ENCODE measurements around the gene SLC13A3. TPM values are rescaled to one million over a fixed set of nuclear protein-coding genes. Genes with fewer than 3 reads are reported as not detected.

The SLC13A3 gene
- total RNA-seq, 3 donors from 2014 or later = 0.27 to 0.54 TPM; not detected in 1

DNA sequence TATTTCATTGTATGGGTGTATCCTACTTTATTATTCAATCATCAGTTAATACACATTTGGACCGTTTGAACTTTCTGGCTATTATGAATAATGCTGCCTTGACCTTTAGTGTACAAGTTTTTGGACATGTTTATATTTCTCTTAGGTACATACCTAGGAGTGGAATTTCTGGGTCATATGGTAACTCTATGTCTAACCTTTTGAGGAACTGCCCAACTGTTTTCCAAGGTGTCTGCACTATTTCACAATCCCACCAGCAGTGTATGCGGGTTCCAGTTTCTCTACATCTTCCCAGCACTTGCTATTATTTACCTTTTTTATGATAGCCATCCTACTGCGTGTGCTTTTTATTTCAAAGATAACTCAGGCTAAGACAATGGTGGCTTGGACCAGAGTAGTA, 14.3 kb upstream of the SLC13A3 start:
- intact Hi-C loops (cut with DNase I, micrococcal nuclease) = no loop called here
- ATAC-seq (no peak), DNase-seq (no peak)
- H3K4me1 ChIP-seq (ENCODE audit: low read depth) = no peaks in the 10 kb centered on the region
- no peaks in the 10 kb centered on the region for H3K36me3 ChIP-seq (ENCODE audit: low read depth)
- no peak overlapping the region for H3K4me3 ChIP-seq
- TF ChIP-seq, protein P1, sequence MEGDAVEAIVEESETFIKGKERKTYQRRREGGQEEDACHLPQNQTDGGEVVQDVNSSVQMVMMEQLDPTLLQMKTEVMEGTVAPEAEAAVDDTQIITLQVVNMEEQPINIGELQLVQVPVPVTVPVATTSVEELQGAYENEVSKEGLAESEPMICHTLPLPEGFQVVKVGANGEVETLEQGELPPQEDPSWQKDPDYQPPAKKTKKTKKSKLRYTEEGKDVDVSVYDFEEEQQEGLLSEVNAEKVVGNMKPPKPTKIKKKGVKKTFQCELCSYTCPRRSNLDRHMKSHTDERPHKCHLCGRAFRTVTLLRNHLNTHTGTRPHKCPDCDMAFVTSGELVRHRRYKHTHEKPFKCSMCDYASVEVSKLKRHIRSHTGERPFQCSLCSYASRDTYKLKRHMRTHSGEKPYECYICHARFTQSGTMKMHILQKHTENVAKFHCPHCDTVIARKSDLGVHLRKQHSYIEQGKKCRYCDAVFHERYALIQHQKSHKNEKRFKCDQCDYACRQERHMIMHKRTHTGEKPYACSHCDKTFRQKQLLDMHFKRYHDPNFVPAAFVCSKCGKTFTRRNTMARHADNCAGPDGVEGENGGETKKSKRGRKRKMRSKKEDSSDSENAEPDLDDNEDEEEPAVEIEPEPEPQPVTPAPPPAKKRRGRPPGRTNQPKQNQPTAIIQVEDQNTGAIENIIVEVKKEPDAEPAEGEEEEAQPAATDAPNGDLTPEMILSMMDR (IDR thresholded peaks at IDR 0.05) = no peak
- peaks cover 5% of the 10 kb centered on the region for H3K9me3 ChIP-seq

DNA sequence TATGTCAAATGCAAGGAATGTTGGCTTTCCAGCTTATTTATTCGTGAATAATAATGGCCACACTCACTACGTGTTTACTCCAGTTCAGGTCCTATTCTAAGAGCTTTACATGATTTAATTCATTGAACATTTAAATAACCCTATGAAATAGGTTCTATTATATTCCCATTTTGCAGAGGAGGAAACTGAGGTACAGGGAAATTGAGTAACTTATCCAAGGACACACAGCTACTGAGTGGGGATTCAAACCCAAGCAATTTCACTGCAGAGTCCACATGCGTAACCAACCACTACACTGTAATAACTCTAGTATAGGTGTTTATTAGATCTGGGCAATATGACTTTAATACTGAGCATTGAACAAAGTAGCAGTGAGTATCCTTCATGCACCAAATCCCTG, 12.3 kb upstream of the SLC13A3 start:
- H3K4me1 ChIP-seq (ENCODE audit: low read depth) = no peaks in the 10 kb centered on the region
- intact Hi-C loops (cut with DNase I, micrococcal nuclease) = no loop called here
- DNase-seq (no peak), ATAC-seq (no peak)
- H3K36me3 ChIP-seq (ENCODE audit: low read depth) = no peaks in the 10 kb centered on the region
- TF ChIP-seq, protein P1 (IDR thresholded peaks at IDR 0.05) = no peak
- no peak overlapping the region for H3K4me3 ChIP-seq
- no peaks in the 10 kb centered on the region for H3K9me3 ChIP-seq

DNA sequence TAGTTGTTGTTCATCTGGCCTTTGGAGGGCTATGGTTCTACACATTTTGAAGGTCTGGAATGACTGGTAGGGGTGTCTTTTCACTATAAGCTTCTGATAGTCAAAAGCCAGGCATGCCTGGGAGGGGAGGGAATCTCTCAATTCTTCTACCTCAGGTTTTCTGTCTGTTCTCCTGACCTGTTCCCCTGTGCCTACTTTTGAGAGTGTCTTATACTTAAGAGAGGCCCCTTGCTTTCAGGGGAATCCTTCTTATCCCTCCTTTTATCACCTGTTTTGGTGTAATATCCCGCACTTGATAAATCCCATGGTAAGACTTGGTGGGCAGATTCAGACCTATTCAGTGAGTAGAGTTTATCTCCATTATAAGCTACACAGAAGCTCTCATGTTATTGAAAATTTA, 10.4 kb upstream of the SLC13A3 start:
- no peak for DNase-seq
- no peak overlapping the region for H3K4me3 ChIP-seq
- ATAC-seq = no peak
- no peaks in the 10 kb centered on the region for H3K36me3 ChIP-seq (ENCODE audit: low read depth)
- H3K9me3 ChIP-seq = no peaks in the 10 kb centered on the region
- no peaks in the 10 kb centered on the region for H3K4me1 ChIP-seq (ENCODE audit: low read depth)
- TF ChIP-seq, protein P1 (IDR thresholded peaks at IDR 0.05) = no peak
- intact Hi-C loops (cut with DNase I, micrococcal nuclease) = no loop called here

DNA sequence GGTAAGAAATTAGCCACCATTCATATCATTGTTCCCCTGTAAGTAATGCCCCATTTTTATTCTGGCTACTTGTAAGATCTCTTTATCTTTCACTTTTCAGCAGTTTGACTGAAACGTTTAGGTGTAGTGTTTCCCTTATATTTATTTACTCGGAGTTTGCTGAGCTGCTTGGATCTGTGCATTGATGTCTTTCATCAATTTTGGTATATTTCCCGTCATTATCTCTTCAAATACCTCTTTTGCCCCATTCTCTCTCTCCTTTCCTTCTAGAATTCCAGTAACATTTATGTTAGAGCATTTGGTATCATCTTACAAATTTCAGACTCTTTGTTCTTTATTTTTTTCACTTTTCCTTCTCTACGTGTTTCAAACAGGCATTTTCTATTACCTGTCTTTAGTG, 9.2 kb upstream of the SLC13A3 start:
- intact Hi-C loops (cut with DNase I, micrococcal nuclease) = no loop called here

DNA sequence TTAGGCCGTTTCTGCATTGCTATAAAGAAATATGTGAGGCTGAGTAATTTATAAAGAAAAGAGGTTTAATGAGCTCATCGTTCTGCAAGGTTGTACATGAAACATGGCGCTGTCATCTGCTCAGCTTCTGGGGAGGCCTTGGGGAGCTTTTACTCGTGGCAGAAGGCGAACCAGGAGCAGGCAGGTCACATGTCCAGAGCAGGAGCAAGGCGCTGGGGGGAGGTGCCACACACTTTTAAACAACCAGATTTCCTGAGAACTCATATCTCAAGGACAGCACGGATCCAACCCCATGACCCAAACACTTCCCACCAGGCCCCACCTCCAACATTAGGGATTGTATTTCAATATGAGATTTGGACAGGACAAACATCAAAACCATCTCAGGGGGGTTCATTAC, 6.4 kb upstream of the SLC13A3 start:
- intact Hi-C loops (cut with DNase I, micrococcal nuclease) = no loop called here
- TF ChIP-seq, protein P1 (IDR thresholded peaks at IDR 0.05) = no peak
- DNase-seq (no peak), ATAC-seq (no peak)
- no peaks in the 10 kb centered on the region for H3K9me3 ChIP-seq
- H3K36me3 ChIP-seq (ENCODE audit: low read depth) = no peaks in the 10 kb centered on the region
- H3K4me3 ChIP-seq = no peak overlapping the region
- H3K4me1 ChIP-seq (ENCODE audit: low read depth) = no peaks in the 10 kb centered on the region

More for the DNA sequence above, 9.2 kb upstream of the SLC13A3 start:
- H3K4me1 ChIP-seq (ENCODE audit: low read depth) = no peaks in the 10 kb centered on the region
- no peak overlapping the region for H3K4me3 ChIP-seq
- no peaks in the 10 kb centered on the region for H3K36me3 ChIP-seq (ENCODE audit: low read depth)
- ATAC-seq (no peak), DNase-seq (no peak)
- TF ChIP-seq, protein P1 (IDR thresholded peaks at IDR 0.05) = no peak
- H3K9me3 ChIP-seq = no peaks in the 10 kb centered on the region

DNA sequence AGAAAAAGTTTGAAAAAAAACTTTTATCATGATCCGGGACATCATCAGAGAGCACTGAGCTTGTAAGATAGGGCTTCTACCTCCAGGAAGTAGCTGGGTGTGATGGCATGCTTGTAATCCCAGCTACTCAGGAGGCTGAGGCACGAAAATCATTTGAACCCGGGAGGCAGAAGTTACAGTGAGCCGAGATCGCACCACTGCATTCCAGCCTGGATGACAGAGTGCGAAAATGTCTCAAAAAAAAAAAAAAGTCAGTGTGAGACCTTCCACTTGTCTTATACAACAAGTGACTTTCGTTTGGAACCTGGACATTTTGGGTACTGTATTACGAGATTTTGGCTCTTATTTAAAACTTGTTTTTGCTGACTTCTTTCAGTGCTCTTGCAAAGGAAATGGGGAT, 5.9 kb upstream of the SLC13A3 start:
- intact Hi-C loops (cut with DNase I, micrococcal nuclease) = no loop called here
- TF ChIP-seq, protein P1 (IDR thresholded peaks at IDR 0.05) = no peak
- H3K9me3 ChIP-seq = no peaks in the 10 kb centered on the region
- ATAC-seq = no peak
- H3K36me3 ChIP-seq (ENCODE audit: low read depth) = no peaks in the 10 kb centered on the region
- DNase-seq = no peak
- no peaks in the 10 kb centered on the region for H3K4me1 ChIP-seq (ENCODE audit: low read depth)
- no peak overlapping the region for H3K4me3 ChIP-seq

Measured in mucosa of descending colon (tissue), 3 donors.